Parathyroid adenoma (tissue), 2 donors: ENCODE data around the gene ZKSCAN1.
"Not testable (repeated sequence)": the region's sequence is repeated elsewhere in the genome, so short reads cannot be mapped to it uniquely, and the experiment has no call there.

Experiments used
- H2AFZ ChIP-seq: fragments of 300-600 bp; sonication (generic); one replicate; pipeline ENCODE4 v1.7.0; 2017; ENCODE audit warnings: antibody characterized with exemption, mild to moderate bottlenecking
- H3K27ac ChIP-seq: fragments of 300-600 bp; sonication (generic); one replicate; pipeline ENCODE4 v1.7.0; 2017
- H3K27me3 ChIP-seq: fragments of 300-600 bp; sonication (generic); one replicate; pipeline ENCODE4 v1.7.0; 2017; ENCODE audit warnings: low read length; ENCODE audit not compliant: control insufficient read depth, insufficient read depth
- H3K36me3 ChIP-seq: fragments of 300-600 bp; sonication (generic); one replicate; pipeline ENCODE4 v1.7.0; 2017; ENCODE audit warnings: low read length; ENCODE audit not compliant: control insufficient read depth, insufficient read depth
- H3K4me1 ChIP-seq: fragments of 300-600 bp; sonication (generic); one replicate; pipeline ENCODE4 v1.7.0; 2017; ENCODE audit warnings: control low read depth
- H3K4me2 ChIP-seq: fragments of 300-600 bp; sonication (generic); one replicate; pipeline ENCODE4 v1.7.0; 2017; ENCODE audit warnings: low read length
- H3K4me3 ChIP-seq: fragments of 300-600 bp; sonication (generic); one replicate; pipeline ENCODE4 v1.7.0; 2017; ENCODE audit warnings: low read depth, low read length
- H3K79me2 ChIP-seq: fragments of 300-600 bp; sonication (generic); one replicate; pipeline ENCODE4 v1.7.0; 2017; ENCODE audit warnings: control low read depth
- H3K9ac ChIP-seq: fragments of 300-600 bp; sonication (generic); one replicate; pipeline ENCODE4 v1.7.0; 2017; ENCODE audit warnings: mild to moderate bottlenecking
- H3K9me3 ChIP-seq: fragments of 300-600 bp; sonication (generic); one replicate; pipeline ENCODE4 v1.7.0; 2017; ENCODE audit warnings: low read length; ENCODE audit not compliant: control insufficient read depth
- CTCF ChIP-seq: fragments of 300-600 bp; sonication (generic); IDR thresholded peaks from one replicate; pipeline ENCODE4 v1.7.0; 2017; ENCODE audit warnings: antibody characterized with exemption, mild to moderate bottlenecking
- donor health status: primary hyperparathyroidism.

Gene ZKSCAN1

GRCh38 chr7:99984593-99984992, 30.8 kb upstream of the ZKSCAN1 start:
- Histone ChIP-seq H3K4me1 (no peaks in the 10 kb centered on the region), H3K36me3 (no peaks in the 10 kb centered on the region), H3K4me3 (no peak overlapping the region), H3K79me2 (no peaks in the 10 kb centered on the region), H3K4me2 (no peak overlapping the region), H3K9me3 (no peaks in the 10 kb centered on the region), H2AFZ (no peak overlapping the region), H3K27me3 (no peaks in the 10 kb centered on the region), H3K9ac (no peak overlapping the region), H3K27ac (no peak overlapping the region)
- no peak for TF ChIP-seq CTCF

GRCh38 chr7:99987306-99987705, 28.1 kb upstream of the ZKSCAN1 start:
- not testable (repeated sequence) for H3K9me3 ChIP-seq, H3K4me3 ChIP-seq, H3K4me1 ChIP-seq, H3K27ac ChIP-seq, H3K79me2 ChIP-seq, H3K36me3 ChIP-seq, H2AFZ ChIP-seq, H3K27me3 ChIP-seq, H3K9ac ChIP-seq, H3K4me2 ChIP-seq

- Histone ChIP-seq H3K4me2 (no peak overlapping the region), H3K4me3 (no peak overlapping the region), H2AFZ (no peak overlapping the region), H3K79me2 (no peaks in the 10 kb centered on the region), H3K9ac (no peak overlapping the region), H3K27me3 (no peaks in the 10 kb centered on the region), H3K4me1 (peaks cover 2% of the 10 kb centered on the region), H3K36me3 (no peaks in the 10 kb centered on the region), H3K9me3 (no peaks in the 10 kb centered on the region), H3K27ac (no peak overlapping the region)
- TF ChIP-seq CTCF: no peak
These were observed 27.6 kb upstream of the ZKSCAN1 start for GRCh38 chr7:99987846-99988245.

- no peak for TF ChIP-seq CTCF
- Histone ChIP-seq H3K27me3 (no peaks in the 10 kb centered on the region), H3K9ac (no peak overlapping the region)
These were observed 24.9 kb upstream of the ZKSCAN1 start for GRCh38 chr7:99990460-99990852.

GRCh38 chr7:99991543-99991942, 23.9 kb upstream of the ZKSCAN1 start:
- H3K27me3 ChIP-seq, H3K9ac ChIP-seq, H3K4me3 ChIP-seq, H3K36me3 ChIP-seq, H3K4me2 ChIP-seq, H3K27ac ChIP-seq, H3K79me2 ChIP-seq, H2AFZ ChIP-seq, H3K4me1 ChIP-seq, H3K9me3 ChIP-seq: not testable (repeated sequence)

More at GRCh38 chr7:99990460-99990852, 24.9 kb upstream of the ZKSCAN1 start:
- no peaks in the 10 kb centered on the region for H3K36me3 ChIP-seq
- H3K4me1 ChIP-seq: peaks cover 2% of the 10 kb centered on the region
- H2AFZ ChIP-seq: peak overlapping the region; percentile 70
- H3K4me3 ChIP-seq: no peak overlapping the region
- H3K27ac ChIP-seq: no peak overlapping the region
- H3K4me2 ChIP-seq: no peak overlapping the region
- H3K9me3 ChIP-seq: no peaks in the 10 kb centered on the region
- no peaks in the 10 kb centered on the region for H3K79me2 ChIP-seq

- no peak overlapping the region for H3K27ac ChIP-seq
- no peaks in the 10 kb centered on the region for H3K27me3 ChIP-seq
- no peak overlapping the region for H3K9ac ChIP-seq
- H3K9me3 ChIP-seq: no peaks in the 10 kb centered on the region
- H3K79me2 ChIP-seq: no peaks in the 10 kb centered on the region
- no peak overlapping the region for H3K4me3 ChIP-seq
- peaks cover 2% of the 10 kb centered on the region for H3K4me1 ChIP-seq
- H3K4me2 ChIP-seq: no peak overlapping the region
- no peaks in the 10 kb centered on the region for H3K36me3 ChIP-seq
- no peak for TF ChIP-seq CTCF
- H2AFZ ChIP-seq: no peak overlapping the region
These were observed 22.9 kb upstream of the ZKSCAN1 start for GRCh38 chr7:99992330-99993038.
